HCT116 (cell line): ENCODE data around the gene SPATA7. TPM values are rescaled to one million over a fixed set of nuclear protein-coding genes. Genes with fewer than 3 reads are reported as not detected.
"Not testable (repeated sequence)": the region's sequence is repeated elsewhere in the genome, so short reads cannot be mapped to it uniquely, and the experiment has no call there.

ENCODE experiments used
- ATAC-seq: fragments of 200-7000 bp; cut with Tn5 transposase; 2 replicates; pipeline ENCODE4 v1.9.1; 2020; ENCODE audit warnings: mild to moderate bottlenecking, moderate library complexity
- BruUV-seq: library from RNA; stranded (reverse); fragments of 400-500 nt; replicated peaks from 2 replicates; lab custom pipeline; 2021; lab: Mats Ljungman, UMichigan
- CTCF ChIA-PET: fragments of 300-600 bp; sonication (Branson Sonifier 250); formaldehyde crosslinking; loops from one replicate; lab custom pipeline; 2021; ENCODE audit warnings: antibody characterized with exemption; lab: Charles Lee
- POLR2A ChIA-PET: fragments of 300-600, 350-600 bp; sonication (Branson Sonifier 250); formaldehyde crosslinking; loops from one replicate; lab custom pipeline; 2021; ENCODE audit warnings: antibody characterized with exemption; lab: Charles Lee
- RAD21 ChIA-PET, 2 experiments: fragments of 300-600 bp; sonication (Branson Sonifier 250); formaldehyde crosslinking; loops; one replicate each; lab custom pipeline; 2023; ENCODE audit warnings: low total read pairs in 2 of 2; ENCODE audit not compliant: uncharacterized antibody in 2 of 2, unreplicated experiment in 2 of 2, low non-redundant PET in 1 of 2; lab: Charles Lee
- DNase-seq: peaks from one replicate; pipeline ENCODE4 v3.0.0-alpha.2; 2010; ENCODE audit warnings: low read depth, low spot score
- H2AFZ ChIP-seq: fragments of 200-600 bp; shearing (Covaris generic), sonication (generic); 2 replicates; pipeline ENCODE4 v1.6.1; 2017; ENCODE audit warnings: low read depth, mixed run types, mixed read lengths, antibody characterized with exemption, low read length; ENCODE audit not compliant: poor library complexity, severe bottlenecking
- H3K27ac ChIP-seq: 2 replicates; pipeline ENCODE4 v1.5.1; 2012; ENCODE audit warnings: low read depth, low read length
- H3K27me3 ChIP-seq: fragments of 200-600 bp; sonication (generic); 2 replicates; pipeline ENCODE4 v1.6.1; 2016; ENCODE audit warnings: mixed run types, low read length, mixed read lengths; ENCODE audit not compliant: insufficient read depth
- H3K36me3 ChIP-seq, 2 experiments: fragments of 200-500 bp in 1 of 2; fragments of 200-600 bp in 1 of 2; sonication (Bioruptor generic) in 1 of 2; sonication (generic) in 1 of 2; 2 replicates each; pipeline versions ENCODE4 v1.5.1 to v1.6.1; 2014 to 2016; ENCODE audit warnings: low read length in 2 of 2, inconsistent platforms in 1 of 2, mixed read lengths in 1 of 2, mixed run types in 1 of 2; ENCODE audit not compliant: insufficient read depth in 2 of 2, control insufficient read depth in 1 of 2
- H3K4me1 ChIP-seq, 2 experiments: fragments of 200-600 bp in 1 of 2; sonication (generic) in 1 of 2; 2 replicates each; pipeline versions ENCODE4 v1.5.1 to v1.6.1; 2012 to 2017; ENCODE audit warnings: low read length in 2 of 2, inconsistent platforms in 1 of 2, mild to moderate bottlenecking in 1 of 2, mixed read lengths in 1 of 2, mixed run types in 1 of 2, moderate library complexity in 1 of 2; ENCODE audit not compliant: insufficient read depth in 2 of 2, control insufficient read depth in 1 of 2
- H3K4me2 ChIP-seq: fragments of 200-600 bp; sonication (generic); 2 replicates; pipeline ENCODE4 v1.6.1; 2017; ENCODE audit warnings: mixed run types, low read length, mixed read lengths
- H3K4me3 ChIP-seq, 2 experiments: fragments of 200-600 bp in 1 of 2; sonication (generic) in 1 of 2; replicated peaks in 1 of 2; 2 replicates each; pipeline ENCODE4 v1.5.1; 2011 to 2016; ENCODE audit warnings: low read length in 2 of 2, control low read depth in 1 of 2, low read depth in 1 of 2, mild to moderate bottlenecking in 1 of 2, mixed read lengths in 1 of 2, mixed run types in 1 of 2
- H3K79me2 ChIP-seq: fragments of 200-600 bp; sonication (generic); 2 replicates; pipeline ENCODE4 v1.6.1; 2017; ENCODE audit warnings: mild to moderate bottlenecking, mixed run types, low read length, moderate library complexity, mixed read lengths; ENCODE audit not compliant: insufficient read depth
- H3K9ac ChIP-seq: fragments of 200-600 bp; sonication (generic); 2 replicates; pipeline ENCODE4 v1.6.1; 2016; ENCODE audit warnings: low read length, mixed read lengths
- H3K9me2 ChIP-seq: fragments of 200-600 bp; sonication (generic), shearing (Covaris generic); 2 replicates; pipeline ENCODE4 v1.6.1; 2017; ENCODE audit warnings: mixed run types, mild to moderate bottlenecking, moderate library complexity; ENCODE audit not compliant: insufficient read depth
- H3K9me3 ChIP-seq, 2 experiments: fragments of 200-500 bp in 1 of 2; fragments of 200-600 bp in 1 of 2; sonication (Bioruptor generic) in 1 of 2; sonication (generic) in 1 of 2; 2 replicates each; pipeline ENCODE4 v1.6.1; 2014 to 2017; ENCODE audit warnings: low read length in 2 of 2, mixed read lengths in 2 of 2, inconsistent platforms in 1 of 2, low read depth in 1 of 2, mild to moderate bottlenecking in 1 of 2, mixed run types in 1 of 2, moderate library complexity in 1 of 2; ENCODE audit not compliant: control insufficient read depth in 1 of 2, insufficient read depth in 1 of 2
- H4K20me1 ChIP-seq: fragments of 200-600 bp; sonication (generic), shearing (Covaris generic); 2 replicates; pipeline ENCODE4 v1.6.1; 2017; ENCODE audit warnings: mixed run types, mild to moderate bottlenecking, moderate library complexity; ENCODE audit not compliant: insufficient read depth
- CTCF ChIP-seq, 3 experiments: fragments of 200-600 bp in 1 of 3; sonication (generic) in 1 of 3; IDR thresholded peaks in 2 of 3; conservative IDR thresholded peaks in 1 of 3; 2 replicates each; pipeline ENCODE4 v1.5.1; 2012 to 2017; ENCODE audit warnings: low read depth in 2 of 3, low read length in 2 of 3, antibody characterized with exemption in 1 of 3, borderline replicate concordance in 1 of 3, control low read depth in 1 of 3, mild to moderate bottlenecking in 1 of 3, mixed read lengths in 1 of 3, mixed run types in 1 of 3, moderate library complexity in 1 of 3; ENCODE audit not compliant: insufficient read depth in 1 of 3
- ELF1 ChIP-seq: IDR thresholded peaks from 2 replicates; pipeline ENCODE4 v1.6.1; 2012; ENCODE audit warnings: low read depth, borderline replicate concordance
- POLR2A ChIP-seq: IDR thresholded peaks from 2 replicates; pipeline ENCODE4 v1.7.0; 2011; ENCODE audit warnings: borderline replicate concordance; ENCODE audit not compliant: insufficient read depth, insufficient read length; ENCODE audit errors: extremely low read depth
- RAD21 ChIP-seq: IDR thresholded peaks from 2 replicates; pipeline ENCODE4 v1.6.1; 2012; ENCODE audit warnings: low read depth, mild to moderate bottlenecking
- SIN3A ChIP-seq: IDR thresholded peaks from 2 replicates; pipeline ENCODE4 v1.6.1; 2012; ENCODE audit warnings: low read depth
- SP1 ChIP-seq: IDR thresholded peaks from 2 replicates; pipeline ENCODE4 v1.6.1; 2012; ENCODE audit warnings: low read depth
- SRF ChIP-seq: IDR thresholded peaks from 2 replicates; pipeline ENCODE4 v1.6.1; 2012; ENCODE audit warnings: low read depth
- TCF7L2 ChIP-seq: IDR thresholded peaks from 2 replicates; pipeline ENCODE4 v1.7.0; 2011; ENCODE audit warnings: borderline replicate concordance, inconsistent platforms; ENCODE audit not compliant: insufficient read depth, insufficient read length; ENCODE audit errors: extremely low read depth
- YY1 ChIP-seq: IDR thresholded peaks from 2 replicates; pipeline ENCODE4 v1.6.1; 2011; ENCODE audit warnings: low read length, low read depth, moderate library complexity, mild to moderate bottlenecking; ENCODE audit not compliant: insufficient replicate concordance; ENCODE audit errors: extremely low read depth
- ZNF274 ChIP-seq: fragments of 200-500 bp; sonication (Bioruptor generic); IDR thresholded peaks from 2 replicates; pipeline ENCODE4 v1.6.1; 2014; ENCODE audit warnings: mild to moderate bottlenecking, low read depth, low read length, inconsistent platforms
- intact Hi-C: fragments of 100-400 bp; cut with micrococcal nuclease; formaldehyde crosslinking; loops from 2 replicates; pipeline ENCODE4 v1.10.0; 2022
- total RNA-seq: library from RNA; stranded (reverse); gene quantifications from one replicate; pipeline ENCODE4 v1.2.1, GENCODE V29; 2021; ENCODE audit not compliant: unreplicated experiment

SPATA7 gene
- total RNA-seq, 1 experiment from 2014 or later, result 6.2 TPM

DNA sequence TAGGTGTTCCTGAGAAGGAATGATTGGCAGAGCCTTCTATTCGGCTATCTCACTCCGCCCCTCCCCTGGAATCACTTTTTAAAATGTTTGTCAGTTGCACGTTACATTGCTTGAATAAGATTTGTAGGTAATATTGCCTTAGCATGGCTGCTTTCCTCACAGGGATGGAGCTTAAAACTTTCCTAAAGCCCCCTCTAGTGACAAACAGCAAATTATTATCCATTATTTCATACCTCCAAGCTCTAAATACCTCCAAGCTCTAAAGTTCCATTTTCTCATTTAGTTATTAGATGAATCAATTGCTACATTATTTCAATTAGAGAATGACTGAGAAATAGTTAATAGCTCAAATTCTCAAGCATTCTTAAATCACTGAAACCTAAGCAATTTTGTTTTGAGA, 5.1 kb upstream of the SPATA7 start:
- Histone ChIP-seq H3K4me3 (no peak overlapping the region), H3K4me2 (no peak overlapping the region), H3K27ac (no peak overlapping the region), H3K9ac (no peak overlapping the region), H3K9me2 (no peaks in the 10 kb centered on the region), H3K27me3 (no peaks in the 10 kb centered on the region; the same call in 1 of the 2 replicates), H4K20me1 (no peaks in the 10 kb centered on the region), H3K36me3 (no peaks in the 10 kb centered on the region), H2AFZ (no peak overlapping the region), H3K79me2 (no peaks in the 10 kb centered on the region), H3K4me1 (peaks cover 0 to 5% of the 10 kb centered on the region in 2 experiments; a peak in 2 of 4 replicates), H3K9me3 (no peaks in the 10 kb centered on the region)
- BruUV-seq, result no TSS peak
- DNase-seq, result no peak
- TF ChIP-seq YY1 (no peak), POLR2A (no peak), RAD21 (peak; percentile 48; the same call in 1 of the 2 replicates), SIN3A (no peak), SRF (no peak), ZNF274 (no peak), SP1 (no peak), TCF7L2 (no peak), ELF1 (no peak), CTCF (IDR thresholded peaks at IDR 0.05 in 2 of 3, conservative IDR thresholded peaks at IDR 0.05 in 1 of 3; ENCODE audit: borderline replicate concordance in 1 of 3, insufficient read depth in 1 of 3, low read depth in 2 of 3, low read length in 2 of 3) (peak; percentile 6 to 35 (median 24); a peak in 2 of 6 replicates)
- ChIA-PET POLR2A (no interaction called here), CTCF (interaction anchor here (1.0 to 1.8 kb wide), 2 partner anchors 191 to 193 kb away, joined by 3 to 21 read pairs; no protein-coding TSS in a partner anchor), RAD21 (interaction anchor here (0.8 to 0.9 kb wide), 2 partner anchors 191 kb away, joined by 7 read pairs; no protein-coding TSS in a partner anchor)
- intact Hi-C loops, result loop anchor here (1.0 kb wide), 1 partner anchor 191 kb away; no protein-coding TSS in a partner anchor
- 0 out of 2 replicates have a peak, but pooled peaks have one; percentile 46 for ATAC-seq

GRCh38 chr14:88381634-88382033, 3.8 kb upstream of the SPATA7 start:
- H3K27ac ChIP-seq, POLR2A ChIA-PET, intact Hi-C loops: not testable (repeated sequence)

More at GRCh38 chr14:88381634-88382033, 3.8 kb upstream of the SPATA7 start:
- H3K27me3 ChIP-seq, H3K36me3 ChIP-seq, ATAC-seq, RAD21 ChIA-PET, BruUV-seq, H3K9me2 ChIP-seq, H2AFZ ChIP-seq, H3K4me2 ChIP-seq, H3K79me2 ChIP-seq, DNase-seq, H3K9ac ChIP-seq, H3K9me3 ChIP-seq, H4K20me1 ChIP-seq, H3K4me3 ChIP-seq: not testable (repeated sequence)
- CTCF ChIA-PET, result interaction anchor here (1.8 kb wide), 1 partner anchor 192 kb away, joined by 21 read pairs; no protein-coding TSS in a partner anchor
- peaks cover 4 to 11% of the 10 kb centered on the region in 2 experiments; a peak in 2 of 4 replicates for H3K4me1 ChIP-seq
